Astrocyte of the cerebellum (primary cell): ENCODE results near the gene CACNA2D3.

Experiments used
- DNase-seq: peaks from one replicate; pipeline ENCODE4 v3.0.0-alpha.2; 2011; ENCODE audit warnings: low read depth
- H3K4me3 ChIP-seq: 2 replicates; pipeline ENCODE4 v1.5.1; 2011; ENCODE audit warnings: mild to moderate bottlenecking, low read depth, low read length, moderate library complexity
- CTCF ChIP-seq: IDR thresholded peaks from 2 replicates; pipeline ENCODE4 v1.5.1; 2012; ENCODE audit warnings: low read length, low read depth, moderate library complexity, mild to moderate bottlenecking; ENCODE audit errors: missing control alignments
- in situ Hi-C: cut with HindIII; loops from 2 replicates; pipeline ENCODE4 v1.10.0; 2017; ENCODE audit warnings: low sequenced_read_pairs

CACNA2D3 gene

GRCh38 chr3:54374214-54374852 is 252.0 kb downstream of the CACNA2D3 start:
- DNase-seq: no peak

DNA sequence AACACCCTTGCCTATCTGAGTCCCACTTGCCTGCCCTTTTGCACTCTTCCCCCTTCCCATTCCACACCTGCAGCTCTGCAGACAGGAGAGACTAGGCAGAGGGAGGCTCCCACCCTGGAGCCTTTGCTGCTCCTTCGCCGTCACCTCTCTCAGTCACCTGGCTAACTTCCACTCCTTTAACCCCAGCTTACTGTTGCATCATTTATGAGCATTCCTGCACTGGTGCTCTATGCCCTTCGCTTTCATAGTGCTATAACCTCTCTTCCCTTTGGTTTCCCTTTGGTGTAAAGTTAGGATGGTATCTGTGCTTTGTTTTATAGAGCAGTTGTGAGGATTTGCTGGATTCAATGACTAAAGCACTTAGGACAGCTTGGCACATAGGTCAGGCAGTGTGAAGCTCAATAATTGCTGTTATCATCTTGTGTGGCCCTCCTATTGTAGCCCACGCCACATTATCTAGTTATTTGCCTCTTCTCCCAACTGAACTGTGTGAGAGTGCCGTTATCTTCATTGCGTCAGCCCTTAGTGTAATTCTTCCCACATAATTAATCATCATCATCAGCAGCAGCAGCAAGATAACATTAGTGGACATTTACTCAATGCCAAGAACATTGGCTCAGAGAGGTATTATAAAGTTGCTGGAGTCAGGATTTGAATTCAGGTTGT is 253.9 kb downstream of the CACNA2D3 start:
- H3K4me3 ChIP-seq: no peak overlapping the region
- TF ChIP-seq CTCF: no peak
- DNase-seq: no peak
- in situ Hi-C loops: no loop called here

More at GRCh38 chr3:54374214-54374852, 252.0 kb downstream of the CACNA2D3 start:
- H3K4me3 ChIP-seq: no peak overlapping the region
- in situ Hi-C loops: no loop called here
- peak; percentile 47 for TF ChIP-seq CTCF

DNA sequence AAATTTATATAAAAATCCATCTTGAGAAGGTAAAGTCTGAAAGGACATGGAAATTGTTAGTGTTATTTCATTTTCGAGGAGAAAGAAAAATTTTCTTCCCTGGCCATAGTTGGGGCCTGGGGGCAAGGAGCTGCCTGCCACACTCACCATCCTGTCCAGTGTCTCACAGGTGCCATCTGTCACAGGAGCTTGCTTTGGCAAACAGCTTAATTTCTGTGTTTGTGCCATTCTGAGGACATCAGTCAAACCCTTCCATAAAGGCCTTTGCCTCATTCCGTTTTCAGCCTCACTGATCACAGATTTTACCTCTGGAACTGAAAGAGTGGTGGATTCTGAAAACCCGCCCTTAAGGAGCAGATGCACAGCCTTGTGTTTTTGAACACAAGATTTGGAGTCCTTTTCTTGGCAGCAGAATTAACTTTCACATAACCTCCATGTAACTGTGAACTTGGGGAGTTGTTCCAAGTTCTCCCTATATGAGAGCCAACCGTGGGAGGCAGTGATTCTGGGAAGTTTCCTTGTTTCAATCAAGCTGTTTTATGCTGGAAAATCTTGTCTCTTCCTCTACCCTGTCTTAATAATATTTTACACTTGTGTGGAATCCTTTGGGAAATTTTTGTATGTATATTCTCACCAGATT is 254.7 kb downstream of the CACNA2D3 start:
- DNase-seq: no peak
- no peak for TF ChIP-seq CTCF
- H3K4me3 ChIP-seq: no peak overlapping the region
- in situ Hi-C loops: no loop called here

- in situ Hi-C loops: no loop called here
- no peak for TF ChIP-seq CTCF
Measured at GRCh38 chr3:54378184-54378583, 255.8 kb downstream of the CACNA2D3 start.

DNA sequence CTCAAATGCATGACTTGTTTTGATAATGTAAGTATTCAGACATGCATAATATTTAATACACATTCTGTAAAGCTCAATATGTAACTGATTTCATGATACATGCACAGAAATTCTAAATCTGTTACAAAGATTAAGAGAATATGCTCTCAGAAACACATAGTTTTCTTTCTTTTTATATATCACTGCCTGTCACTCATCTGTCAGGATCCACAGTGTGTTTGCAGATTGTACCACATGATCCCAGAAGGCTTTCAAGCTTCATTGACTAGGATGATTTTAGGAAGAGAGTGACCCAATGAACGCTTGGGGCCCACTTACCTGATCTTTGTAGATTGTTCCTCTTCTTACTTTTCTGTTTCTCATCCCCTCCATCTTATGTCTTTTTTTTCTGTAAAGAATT is 261.9 kb downstream of the CACNA2D3 start:
- no peak overlapping the region for H3K4me3 ChIP-seq
- no peak for TF ChIP-seq CTCF
- in situ Hi-C loops: no loop called here
- DNase-seq: no peak

More at GRCh38 chr3:54378184-54378583, 255.8 kb downstream of the CACNA2D3 start:
- no peak for DNase-seq
- H3K4me3 ChIP-seq: no peak overlapping the region

DNA sequence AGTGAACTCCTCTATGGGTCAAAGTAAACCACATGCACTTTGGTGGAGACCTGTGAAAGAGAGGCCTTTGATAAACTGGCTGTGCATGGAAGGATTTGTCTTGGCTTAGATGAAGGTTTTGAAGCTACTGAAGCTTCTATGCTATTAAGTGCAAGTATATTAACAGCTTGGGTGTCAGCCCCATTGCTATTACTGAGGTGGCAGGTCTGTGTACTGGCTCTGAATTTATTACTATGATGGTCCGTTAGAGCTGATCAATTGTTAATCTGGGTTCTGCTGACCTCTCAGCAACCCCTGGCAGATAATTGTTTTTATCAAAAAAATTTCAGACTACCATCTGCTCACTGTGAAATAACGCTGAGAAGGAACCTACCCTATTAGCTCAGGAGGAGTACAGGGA is 268.2 kb downstream of the CACNA2D3 start:
- TF ChIP-seq CTCF: no peak
- no peak overlapping the region for H3K4me3 ChIP-seq
- in situ Hi-C loops: no loop called here
- DNase-seq: no peak
